KOPT-K1 (cell line): Measurements from ENCODE around the gene CDK14.

Experiments used
- H3K27ac ChIP-seq: fragments of 200-600 bp; sonication (generic); 2 replicates; pipeline ENCODE4 v1.5.1; 2016; ENCODE audit warnings: antibody characterized with exemption, mild to moderate bottlenecking, low read depth, low read length; ENCODE audit not compliant: poor library complexity, severe bottlenecking
- H3K36me3 ChIP-seq: fragments of 200-600 bp; sonication (generic); 2 replicates; pipeline ENCODE4 v1.5.1; 2017; ENCODE audit warnings: antibody characterized with exemption, mild to moderate bottlenecking, low read length, moderate library complexity; ENCODE audit not compliant: insufficient read depth
- H3K9me3 ChIP-seq: fragments of 200-600 bp; sonication (generic); 2 replicates; pipeline ENCODE4 v1.5.1; 2017; ENCODE audit warnings: antibody characterized with exemption, low read length, mild to moderate bottlenecking; ENCODE audit not compliant: insufficient read depth, poor library complexity, severe bottlenecking

Gene CDK14

GRCh38 chr7:91030680-91031380 lies 434.7 kb downstream of the CDK14 start:
- no peaks in the 10 kb centered on the region for H3K36me3 ChIP-seq
- no peak overlapping the region for H3K27ac ChIP-seq
- no peaks in the 10 kb centered on the region for H3K9me3 ChIP-seq

- no peak overlapping the region for H3K27ac ChIP-seq
- no peaks in the 10 kb centered on the region for H3K9me3 ChIP-seq
- H3K36me3 ChIP-seq = no peaks in the 10 kb centered on the region
These were observed 435.6 kb downstream of the CDK14 start for GRCh38 chr7:91031757-91032156.

- Histone ChIP-seq H3K9me3 (no peaks in the 10 kb centered on the region), H3K36me3 (no peaks in the 10 kb centered on the region), H3K27ac (no peak overlapping the region)
These were observed 437.5 kb downstream of the CDK14 start for GRCh38 chr7:91033574-91033973.

GRCh38 chr7:91034459-91035368 lies 438.6 kb downstream of the CDK14 start:
- no peak overlapping the region for H3K27ac ChIP-seq
- no peaks in the 10 kb centered on the region for H3K9me3 ChIP-seq
- H3K36me3 ChIP-seq = no peaks in the 10 kb centered on the region

DNA sequence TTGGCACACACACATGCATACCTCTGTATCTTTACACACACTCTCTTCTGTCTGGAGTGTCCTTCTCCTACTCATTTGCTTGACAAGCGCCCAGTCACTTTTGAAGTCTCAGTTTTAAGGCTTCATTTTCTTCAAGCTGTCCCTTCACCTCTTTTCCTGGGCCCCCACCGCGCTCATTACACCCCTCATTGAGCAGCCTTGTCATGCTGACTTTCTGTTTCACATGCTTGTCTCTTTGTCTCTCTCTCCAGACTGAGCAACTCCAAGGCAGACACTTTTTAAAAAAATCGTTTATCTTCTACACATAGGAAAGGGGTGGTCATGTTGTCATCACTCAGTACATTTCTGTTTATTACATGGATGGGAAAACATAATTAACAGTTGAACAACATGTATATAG lies 442.9 kb downstream of the CDK14 start:
- Histone ChIP-seq H3K27ac (no peak overlapping the region), H3K9me3 (no peaks in the 10 kb centered on the region), H3K36me3 (no peaks in the 10 kb centered on the region)

DNA sequence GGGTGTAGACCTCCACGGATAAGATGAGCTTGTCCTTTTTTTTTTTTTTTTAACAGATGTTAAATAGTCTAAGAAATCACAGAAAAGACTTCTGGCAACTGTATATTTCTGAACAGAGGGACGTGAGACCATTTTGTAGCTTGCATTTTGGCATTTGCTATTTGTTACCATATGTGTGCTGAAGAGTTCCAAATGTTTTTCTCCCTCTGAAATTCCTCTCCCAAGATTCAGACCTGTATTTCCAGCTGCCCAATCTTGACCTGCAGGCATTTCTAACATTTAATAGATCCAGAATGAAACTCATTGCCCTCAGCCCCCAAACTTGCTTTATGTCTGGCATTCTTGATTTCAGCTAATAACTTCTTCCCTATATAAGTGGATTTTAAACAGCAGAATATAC lies 445.0 kb downstream of the CDK14 start:
- Histone ChIP-seq H3K36me3 (no peaks in the 10 kb centered on the region), H3K9me3 (no peaks in the 10 kb centered on the region), H3K27ac (no peak overlapping the region)

DNA sequence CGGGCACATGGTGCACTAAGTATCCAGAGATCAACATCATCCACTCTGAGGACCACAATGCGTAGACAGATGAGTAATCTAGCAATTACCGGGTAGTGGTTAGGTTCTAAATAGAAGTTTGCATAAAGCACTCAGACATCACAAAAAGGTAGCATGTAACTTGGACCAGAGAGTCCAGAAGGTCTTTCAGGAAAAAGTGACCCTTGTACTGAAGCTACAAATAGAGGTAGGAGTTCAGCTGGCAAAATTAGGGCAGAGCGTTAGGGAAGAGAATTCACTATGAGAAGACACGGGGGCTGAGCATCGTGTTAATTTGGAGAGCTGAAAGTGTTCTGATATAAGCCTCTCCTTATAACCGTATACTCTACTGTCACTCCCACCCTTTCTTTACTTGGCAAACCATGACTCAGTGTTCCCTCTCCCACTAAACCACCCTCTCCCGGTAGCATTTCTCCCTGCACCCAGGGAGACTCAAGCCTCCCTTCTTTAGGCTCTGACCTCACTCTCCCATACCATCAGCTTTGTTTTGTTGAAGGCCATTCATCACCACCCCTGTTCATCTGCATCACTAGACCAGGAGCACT lies 445.9 kb downstream of the CDK14 start:
- Histone ChIP-seq H3K36me3 (no peaks in the 10 kb centered on the region), H3K9me3 (no peaks in the 10 kb centered on the region), H3K27ac (no peak overlapping the region)

- Histone ChIP-seq H3K36me3 (no peaks in the 10 kb centered on the region), H3K27ac (no peak overlapping the region), H3K9me3 (no peaks in the 10 kb centered on the region)
These were observed 447.1 kb downstream of the CDK14 start for GRCh38 chr7:91043186-91043585.

DNA sequence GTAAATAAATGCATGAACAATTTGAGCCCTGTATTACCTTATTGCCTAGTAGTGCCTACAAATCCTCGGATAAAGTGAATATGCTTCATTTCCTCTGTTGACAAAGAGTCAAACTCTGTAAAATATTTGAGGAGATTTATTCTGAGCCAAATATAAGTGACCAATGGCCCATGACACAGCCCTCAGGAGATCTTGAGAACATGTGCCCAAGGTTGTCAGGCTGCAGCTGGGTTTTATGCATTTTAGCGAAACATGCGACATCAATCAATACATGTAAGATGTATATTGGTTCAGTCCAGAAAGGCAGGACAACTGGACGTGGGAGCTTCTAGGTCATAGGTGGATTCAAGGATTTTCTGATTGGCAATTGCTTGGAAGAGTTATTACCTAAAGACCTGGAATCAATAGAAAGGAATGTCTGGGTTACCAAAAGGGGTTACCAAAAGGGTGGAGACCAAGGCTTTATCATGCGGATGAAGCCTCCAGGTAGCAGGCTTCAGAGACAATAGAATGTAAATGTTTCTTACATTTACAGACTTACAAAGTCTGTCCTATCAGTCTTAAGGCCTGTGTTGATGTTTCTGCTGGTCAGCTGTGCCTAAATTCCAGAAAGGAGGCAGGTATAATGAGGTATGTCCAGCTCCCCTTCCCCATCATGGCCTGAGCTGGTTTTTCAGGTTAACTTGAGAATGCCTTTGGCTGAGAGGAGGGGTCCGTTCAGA lies 448.0 kb downstream of the CDK14 start:
- no peaks in the 10 kb centered on the region for H3K36me3 ChIP-seq
- no peaks in the 10 kb centered on the region for H3K9me3 ChIP-seq
- H3K27ac ChIP-seq = no peak overlapping the region

DNA sequence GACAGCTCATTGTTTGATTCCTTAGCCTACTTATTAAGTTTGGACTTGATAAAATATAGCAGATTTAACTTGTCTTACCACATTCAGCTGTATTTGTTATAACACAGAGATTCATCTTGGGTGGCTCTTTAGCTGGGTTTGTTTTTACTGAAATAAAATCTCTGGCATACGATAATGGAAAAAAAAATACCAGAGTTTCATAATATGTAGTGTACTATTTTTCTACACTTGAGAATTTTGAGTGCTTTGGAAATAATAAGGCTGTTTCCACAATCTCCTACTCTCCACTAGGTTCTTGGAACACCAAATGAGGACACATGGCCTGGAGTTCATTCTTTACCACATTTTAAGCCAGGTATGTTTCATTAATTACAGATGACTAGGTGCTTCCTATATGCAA lies 449.5 kb downstream of the CDK14 start:
- H3K36me3 ChIP-seq = no peaks in the 10 kb centered on the region
- no peaks in the 10 kb centered on the region for H3K9me3 ChIP-seq
- no peak overlapping the region for H3K27ac ChIP-seq

DNA sequence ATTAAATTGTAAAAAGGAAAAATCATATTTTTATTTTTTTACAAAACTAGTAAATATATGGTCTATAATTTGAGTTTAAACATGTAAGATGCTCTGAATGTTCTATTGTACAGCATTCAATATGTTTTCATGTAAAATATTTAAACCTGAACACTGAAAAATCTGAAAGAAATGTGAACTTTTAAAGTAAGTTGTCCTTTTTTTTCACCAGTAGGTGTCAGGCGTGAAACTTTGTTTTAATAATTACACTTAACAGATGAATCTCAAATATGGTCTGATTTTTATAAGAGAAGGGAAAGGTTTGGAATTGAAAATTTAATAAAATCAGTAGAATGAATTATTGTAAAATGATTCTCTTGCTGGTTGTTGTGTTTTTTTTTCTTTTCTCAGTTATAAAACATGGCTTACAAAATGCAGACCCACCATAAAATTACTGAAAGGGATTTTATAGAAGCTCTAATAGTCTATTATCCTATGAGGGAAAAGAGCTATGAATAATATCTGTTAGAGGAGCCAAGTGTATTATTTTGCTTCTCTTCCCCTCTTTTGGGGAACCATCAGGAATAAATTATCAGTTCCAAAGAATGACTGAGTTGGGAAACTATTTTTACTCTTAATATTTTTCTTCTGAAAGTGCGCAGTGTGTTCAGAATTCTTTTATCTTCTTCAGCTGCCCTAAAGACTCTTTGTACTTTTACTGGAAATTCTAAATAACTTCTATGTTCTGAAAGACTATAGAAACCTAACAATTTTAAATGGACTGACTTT lies 450.4 kb downstream of the CDK14 start:
- no peaks in the 10 kb centered on the region for H3K36me3 ChIP-seq
- no peak overlapping the region for H3K27ac ChIP-seq
- H3K9me3 ChIP-seq = no peaks in the 10 kb centered on the region

GRCh38 chr7:91047636-91048035 lies 451.5 kb downstream of the CDK14 start:
- Histone ChIP-seq H3K9me3 (no peaks in the 10 kb centered on the region), H3K36me3 (no peaks in the 10 kb centered on the region), H3K27ac (no peak overlapping the region)

DNA sequence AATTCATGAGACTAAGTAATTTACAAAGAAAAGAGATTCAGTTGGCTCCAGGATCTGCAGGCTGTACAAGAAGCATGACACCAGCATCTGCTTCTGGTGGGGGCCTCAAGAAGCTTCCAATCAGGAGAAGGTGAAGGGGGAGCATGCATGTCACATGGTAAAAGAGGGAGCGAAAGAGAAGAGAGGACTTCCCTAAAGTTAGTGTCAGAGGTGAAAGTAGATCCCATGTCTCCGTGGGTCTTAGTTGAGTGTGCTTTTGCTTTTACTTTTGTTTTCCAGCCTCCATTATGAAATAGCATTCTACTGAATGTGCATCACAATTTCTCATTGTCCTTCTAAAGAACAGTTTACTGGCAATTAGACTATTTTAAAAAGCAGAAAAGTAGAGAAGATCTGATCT lies 454.6 kb downstream of the CDK14 start:
- H3K27ac ChIP-seq = no peak overlapping the region
- no peaks in the 10 kb centered on the region for H3K9me3 ChIP-seq
- no peaks in the 10 kb centered on the region for H3K36me3 ChIP-seq

DNA sequence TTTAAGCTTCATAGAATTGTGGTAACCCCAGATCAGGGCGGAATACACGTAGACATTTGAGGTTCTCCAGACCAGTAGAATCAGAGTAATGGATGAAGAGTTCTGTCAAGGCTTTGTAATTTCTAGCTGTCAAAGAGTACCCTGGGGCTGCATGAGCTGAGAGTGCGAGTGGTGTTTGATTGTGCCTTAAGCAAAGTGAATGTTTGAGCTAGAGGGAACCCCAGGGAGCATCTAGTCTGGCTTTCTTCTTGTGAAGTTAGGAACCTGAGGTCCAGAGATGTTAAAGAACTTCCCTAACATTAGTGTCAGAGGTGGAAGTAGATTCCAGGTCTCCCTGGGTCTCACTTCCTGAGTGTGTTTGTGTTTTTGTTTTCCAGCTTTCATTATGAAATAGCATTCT lies 455.8 kb downstream of the CDK14 start:
- no peaks in the 10 kb centered on the region for H3K36me3 ChIP-seq
- no peak overlapping the region for H3K27ac ChIP-seq
- H3K9me3 ChIP-seq = no peaks in the 10 kb centered on the region
